K562 (cell line): ENCODE results near the gene ALOXE3. TPM values are rescaled to one million over a fixed set of nuclear protein-coding genes. Genes with fewer than 3 reads are reported as not detected.

Experiments
- CBX5 ChIP-seq: IDR thresholded peaks from 2 replicates; pipeline ENCODE4 v1.6.1; 2014; ENCODE audit warnings: low read depth, borderline replicate concordance
- GATAD2B ChIP-seq: fragments of 450-650 bp; IDR thresholded peaks from 2 replicates; pipeline ENCODE4 v1.6.1; 2017; ENCODE audit warnings: mild to moderate bottlenecking, borderline replicate concordance
- HMGN3 ChIP-seq: IDR thresholded peaks from 2 replicates; pipeline ENCODE4 v1.6.1; 2011; ENCODE audit warnings: borderline replicate concordance, low read depth, mild to moderate bottlenecking, mixed read lengths, low read length; ENCODE audit not compliant: insufficient read length; ENCODE audit errors: extremely low read depth
- KLF10 ChIP-seq: fragments of 250-450 bp; sonication (Bioruptor Pico); IDR thresholded peaks from 2 replicates; pipeline ENCODE4 v1.6.1; 2021; ENCODE audit warnings: matching md5 sums
- NFYB ChIP-seq: IDR thresholded peaks from 2 replicates; pipeline ENCODE4 v1.6.1; 2011; ENCODE audit warnings: mild to moderate bottlenecking, moderate library complexity; ENCODE audit not compliant: insufficient read length; ENCODE audit errors: extremely low read depth
- POLR2AphosphoS2 ChIP-seq: IDR thresholded peaks from 2 replicates; pipeline ENCODE4 v1.6.1; 2012; ENCODE audit warnings: low read length, improper control_type of control experiment
- RAD51 ChIP-seq: fragments of 450-650 bp; IDR thresholded peaks from 2 replicates; pipeline ENCODE4 v1.7.1; 2016; ENCODE audit warnings: low read depth, mild to moderate bottlenecking, borderline replicate concordance
- RB1 ChIP-seq: fragments of 450-650 bp; IDR thresholded peaks from 2 replicates; pipeline ENCODE4 v1.6.1; 2017; ENCODE audit warnings: low read depth, mild to moderate bottlenecking
- TAF1 ChIP-seq: IDR thresholded peaks from 2 replicates; pipeline ENCODE4 v1.6.1; 2011; ENCODE audit warnings: mild to moderate bottlenecking, low read length, moderate library complexity; ENCODE audit not compliant: insufficient read depth, control insufficient read depth, severe bottlenecking; ENCODE audit errors: extremely low read depth
- TFAM ChIP-seq: fragments of 250-450 bp; sonication (Bioruptor Pico); conservative IDR thresholded peaks from 2 replicates; pipeline ENCODE4 v1.5.0; 2021; ENCODE audit warnings: mild to moderate bottlenecking, moderate library complexity
- TGIF2 ChIP-seq: sonication (generic); formaldehyde crosslinking; IDR thresholded peaks from 2 replicates; pipeline ENCODE4 v1.8.1; 2022; ENCODE audit warnings: mild to moderate bottlenecking, missing genetic modification reagents, moderate library complexity
- ZNF41 ChIP-seq: fragments of 250-450 bp; sonication (Bioruptor Pico); conservative IDR thresholded peaks from 2 replicates; pipeline ENCODE4 v1.4.0; 2020; ENCODE audit warnings: mild to moderate bottlenecking
- polyA plus RNA-seq, 8 experiments: library from polyadenylated mRNA; depleted of rRNA in 4 of 8; stranded (reverse) in 5 of 8; unstranded in 3 of 8; fragments of >200 nt; fragmentation: Nextera tagmentation in 2 of 8; fragmentation: Illumina TruSeq in 1 of 8; extraction: Ambion mirVana in 2 of 8; extraction: Trizol in 1 of 8; gene quantifications; 2 replicates each; pipeline versions ENCODE4 v1.2.1 to v1.2.3, GENCODE V29; 2011 to 2014; ENCODE audit warnings: inconsistent platforms in 1 of 8, missing spikeins in 1 of 8
- total RNA-seq, 7 experiments: library from RNA; depleted of rRNA in 6 of 7; stranded (reverse); fragments of >200 nt in 6 of 7; fragmentation: Illumina TruSeq in 2 of 7; extraction: Trizol in 2 of 7; gene quantifications; 2 replicates each; pipeline versions ENCODE4 v1.2.1 to v1.2.3, GENCODE V29; 2011 to 2021; ENCODE audit warnings: low replicate concordance in 1 of 7
- TF ChIP-seq, protein P1 (sequence below): fragments of 250-450 bp; sonication (Bioruptor Pico); IDR thresholded peaks from 2 replicates; pipeline ENCODE4 v1.4.0; 2020; ENCODE audit warnings: borderline replicate concordance
- TF ChIP-seq, protein P2 (sequence below): fragments of 450-650 bp; conservative IDR thresholded peaks from 2 replicates; pipeline ENCODE4 v1.6.1; 2016; ENCODE audit warnings: missing genetic modification characterization, low read depth, mild to moderate bottlenecking, missing compliant biosample characterization, moderate library complexity
- TF ChIP-seq, protein P3 (sequence below): fragments of 250-450 bp; sonication (Bioruptor Pico); IDR thresholded peaks from 2 replicates; pipeline ENCODE4 v1.4.0; 2020; ENCODE audit warnings: mild to moderate bottlenecking, moderate library complexity, borderline replicate concordance
- TF ChIP-seq, protein P4 (sequence below), 3 experiments: IDR thresholded peaks in 2 of 3; conservative IDR thresholded peaks in 1 of 3; 2 replicates each; pipeline ENCODE4 v1.5.1; 2011 to 2012; ENCODE audit warnings: low read length in 3 of 3, mild to moderate bottlenecking in 3 of 3, control low read depth in 2 of 3, improper control_type of control experiment in 1 of 3, inconsistent platforms in 1 of 3, low read depth in 1 of 3, mixed read lengths in 1 of 3, moderate library complexity in 1 of 3; ENCODE audit not compliant: insufficient read depth in 2 of 3
- TF ChIP-seq, protein P5 (sequence below): fragments of 250-450 bp; sonication (Bioruptor Pico); IDR thresholded peaks from 2 replicates; pipeline ENCODE4 v1.8.0; 2022; ENCODE audit warnings: inconsistent platforms

ALOXE3 gene
- total and polyA plus RNA-seq, 9 of the 15 experiments (the other 6 are each of a cell fraction or from before 2014, with no cell fraction given), result 0.04 TPM; not detected in 8

DNA sequence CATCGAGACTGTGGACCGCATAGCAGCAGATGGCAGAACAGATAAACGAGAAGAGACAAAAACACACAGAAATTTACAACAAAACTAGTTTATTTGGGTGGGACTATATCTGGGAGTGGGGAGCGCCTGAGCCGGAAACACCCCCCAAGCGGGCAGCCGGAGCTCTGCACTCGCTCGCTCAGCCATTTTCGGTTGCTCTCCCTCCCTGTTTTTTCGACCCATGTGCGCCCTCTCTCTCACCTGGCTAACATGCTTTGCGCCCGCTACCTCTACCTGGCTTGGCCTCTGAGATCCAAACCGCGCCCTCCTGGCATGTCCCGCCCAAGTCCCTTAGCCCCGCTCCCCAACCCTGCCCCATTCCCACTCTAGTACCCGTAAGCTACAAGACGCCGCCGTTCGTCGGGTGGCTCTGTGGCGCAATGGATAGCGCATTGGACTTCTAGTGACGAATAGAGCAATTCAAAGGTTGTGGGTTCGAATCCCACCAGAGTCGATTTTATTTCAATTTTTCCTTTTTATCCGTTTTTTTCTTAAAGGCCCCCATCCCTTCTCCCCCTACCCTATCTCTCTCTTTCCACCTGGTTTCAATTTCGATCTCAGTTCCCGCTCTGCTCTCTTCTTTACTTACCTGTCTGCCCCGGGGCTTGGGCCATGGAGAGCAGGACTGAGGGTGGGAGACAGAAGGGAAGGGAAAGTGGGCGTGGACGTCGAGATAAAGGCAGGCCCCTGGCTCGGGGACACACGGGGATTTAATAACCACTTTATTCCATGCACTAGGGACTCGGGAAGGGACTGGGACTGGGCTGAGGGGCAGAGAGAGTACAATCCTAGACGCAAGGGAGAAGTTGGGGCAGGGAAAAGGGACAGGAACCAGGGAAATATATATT lies 2.4 kb upstream of the ALOXE3 start (continued):
- TF ChIP-seq, protein P1, sequence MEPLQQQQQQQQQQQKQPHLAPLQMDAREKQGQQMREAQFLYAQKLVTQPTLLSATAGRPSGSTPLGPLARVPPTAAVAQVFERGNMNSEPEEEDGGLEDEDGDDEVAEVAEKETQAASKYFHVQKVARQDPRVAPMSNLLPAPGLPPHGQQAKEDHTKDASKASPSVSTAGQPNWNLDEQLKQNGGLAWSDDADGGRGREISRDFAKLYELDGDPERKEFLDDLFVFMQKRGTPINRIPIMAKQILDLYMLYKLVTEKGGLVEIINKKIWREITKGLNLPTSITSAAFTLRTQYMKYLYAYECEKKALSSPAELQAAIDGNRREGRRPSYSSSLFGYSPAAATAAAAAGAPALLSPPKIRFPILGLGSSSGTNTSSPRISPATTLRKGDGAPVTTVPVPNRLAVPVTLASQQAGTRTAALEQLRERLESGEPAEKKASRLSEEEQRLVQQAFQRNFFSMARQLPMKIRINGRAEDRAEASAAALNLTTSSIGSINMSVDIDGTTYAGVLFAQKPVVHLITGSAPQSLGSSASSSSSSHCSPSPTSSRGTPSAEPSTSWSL, result no peak
- TF ChIP-seq, protein P2, sequence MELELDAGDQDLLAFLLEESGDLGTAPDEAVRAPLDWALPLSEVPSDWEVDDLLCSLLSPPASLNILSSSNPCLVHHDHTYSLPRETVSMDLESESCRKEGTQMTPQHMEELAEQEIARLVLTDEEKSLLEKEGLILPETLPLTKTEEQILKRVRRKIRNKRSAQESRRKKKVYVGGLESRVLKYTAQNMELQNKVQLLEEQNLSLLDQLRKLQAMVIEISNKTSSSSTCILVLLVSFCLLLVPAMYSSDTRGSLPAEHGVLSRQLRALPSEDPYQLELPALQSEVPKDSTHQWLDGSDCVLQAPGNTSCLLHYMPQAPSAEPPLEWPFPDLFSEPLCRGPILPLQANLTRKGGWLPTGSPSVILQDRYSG, result no peak
- TF ChIP-seq RB1 (0 out of 2 replicates have a peak, but pooled peaks have one; percentile 11), NFYB (no peak), TFAM (no peak), TGIF2 (CRISPR knock-in tag) (no peak), POLR2AphosphoS2 (no peak), KLF10 (CRISPR knock-in tag) (no peak), TAF1 (no peak), HMGN3 (no peak), ZNF41 (CRISPR knock-in tag) (no peak), GATAD2B (no peak), CBX5 (no peak), RAD51 (no peak)
- TF ChIP-seq, protein P3, sequence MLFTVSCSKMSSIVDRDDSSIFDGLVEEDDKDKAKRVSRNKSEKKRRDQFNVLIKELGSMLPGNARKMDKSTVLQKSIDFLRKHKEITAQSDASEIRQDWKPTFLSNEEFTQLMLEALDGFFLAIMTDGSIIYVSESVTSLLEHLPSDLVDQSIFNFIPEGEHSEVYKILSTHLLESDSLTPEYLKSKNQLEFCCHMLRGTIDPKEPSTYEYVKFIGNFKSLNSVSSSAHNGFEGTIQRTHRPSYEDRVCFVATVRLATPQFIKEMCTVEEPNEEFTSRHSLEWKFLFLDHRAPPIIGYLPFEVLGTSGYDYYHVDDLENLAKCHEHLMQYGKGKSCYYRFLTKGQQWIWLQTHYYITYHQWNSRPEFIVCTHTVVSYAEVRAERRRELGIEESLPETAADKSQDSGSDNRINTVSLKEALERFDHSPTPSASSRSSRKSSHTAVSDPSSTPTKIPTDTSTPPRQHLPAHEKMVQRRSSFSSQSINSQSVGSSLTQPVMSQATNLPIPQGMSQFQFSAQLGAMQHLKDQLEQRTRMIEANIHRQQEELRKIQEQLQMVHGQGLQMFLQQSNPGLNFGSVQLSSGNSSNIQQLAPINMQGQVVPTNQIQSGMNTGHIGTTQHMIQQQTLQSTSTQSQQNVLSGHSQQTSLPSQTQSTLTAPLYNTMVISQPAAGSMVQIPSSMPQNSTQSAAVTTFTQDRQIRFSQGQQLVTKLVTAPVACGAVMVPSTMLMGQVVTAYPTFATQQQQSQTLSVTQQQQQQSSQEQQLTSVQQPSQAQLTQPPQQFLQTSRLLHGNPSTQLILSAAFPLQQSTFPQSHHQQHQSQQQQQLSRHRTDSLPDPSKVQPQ (CRISPR knock-in tag), result no peak
- TF ChIP-seq, protein P4, sequence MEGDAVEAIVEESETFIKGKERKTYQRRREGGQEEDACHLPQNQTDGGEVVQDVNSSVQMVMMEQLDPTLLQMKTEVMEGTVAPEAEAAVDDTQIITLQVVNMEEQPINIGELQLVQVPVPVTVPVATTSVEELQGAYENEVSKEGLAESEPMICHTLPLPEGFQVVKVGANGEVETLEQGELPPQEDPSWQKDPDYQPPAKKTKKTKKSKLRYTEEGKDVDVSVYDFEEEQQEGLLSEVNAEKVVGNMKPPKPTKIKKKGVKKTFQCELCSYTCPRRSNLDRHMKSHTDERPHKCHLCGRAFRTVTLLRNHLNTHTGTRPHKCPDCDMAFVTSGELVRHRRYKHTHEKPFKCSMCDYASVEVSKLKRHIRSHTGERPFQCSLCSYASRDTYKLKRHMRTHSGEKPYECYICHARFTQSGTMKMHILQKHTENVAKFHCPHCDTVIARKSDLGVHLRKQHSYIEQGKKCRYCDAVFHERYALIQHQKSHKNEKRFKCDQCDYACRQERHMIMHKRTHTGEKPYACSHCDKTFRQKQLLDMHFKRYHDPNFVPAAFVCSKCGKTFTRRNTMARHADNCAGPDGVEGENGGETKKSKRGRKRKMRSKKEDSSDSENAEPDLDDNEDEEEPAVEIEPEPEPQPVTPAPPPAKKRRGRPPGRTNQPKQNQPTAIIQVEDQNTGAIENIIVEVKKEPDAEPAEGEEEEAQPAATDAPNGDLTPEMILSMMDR (IDR thresholded peaks at IDR 0.05 in 2 of 3, conservative IDR thresholded peaks at IDR 0.05 in 1 of 3; ENCODE audit: insufficient read depth in 2 of 3, low read depth in 1 of 3, low read length in 3 of 3), result peak; percentile 5 to 61 (median 35); a peak in 5 of 6 replicates
- TF ChIP-seq, protein P5, sequence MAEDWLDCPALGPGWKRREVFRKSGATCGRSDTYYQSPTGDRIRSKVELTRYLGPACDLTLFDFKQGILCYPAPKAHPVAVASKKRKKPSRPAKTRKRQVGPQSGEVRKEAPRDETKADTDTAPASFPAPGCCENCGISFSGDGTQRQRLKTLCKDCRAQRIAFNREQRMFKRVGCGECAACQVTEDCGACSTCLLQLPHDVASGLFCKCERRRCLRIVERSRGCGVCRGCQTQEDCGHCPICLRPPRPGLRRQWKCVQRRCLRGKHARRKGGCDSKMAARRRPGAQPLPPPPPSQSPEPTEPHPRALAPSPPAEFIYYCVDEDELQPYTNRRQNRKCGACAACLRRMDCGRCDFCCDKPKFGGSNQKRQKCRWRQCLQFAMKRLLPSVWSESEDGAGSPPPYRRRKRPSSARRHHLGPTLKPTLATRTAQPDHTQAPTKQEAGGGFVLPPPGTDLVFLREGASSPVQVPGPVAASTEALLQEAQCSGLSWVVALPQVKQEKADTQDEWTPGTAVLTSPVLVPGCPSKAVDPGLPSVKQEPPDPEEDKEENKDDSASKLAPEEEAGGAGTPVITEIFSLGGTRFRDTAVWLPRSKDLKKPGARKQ, result no peak
